Measurements from ENCODE around the gene CLDN5. TPM values are rescaled to one million over a fixed set of nuclear protein-coding genes. Genes with fewer than 3 reads are reported as not detected.
A peak's percentile ranks its signal among the peaks of the same experiment; 100 is the strongest.

CLDN5 gene
- total RNA-seq (10 to 100 TPM; 43.7 to 69.2 TPM), polyA plus RNA-seq (1 to 10 TPM; 4.0 to 4.5 TPM)
- long read RNA-seq, donor 1, transcript CLDN5-201 (1 exons, 2,357 nt), result major isoform, 897 of 984 reads
- long read RNA-seq, donor 1, transcript CLDN5-203 (2 exons, 1,760 nt), result minor isoform, 81 of 984 reads
- long read RNA-seq, donor 1, partial matches to known transcripts, result 0 of 984 reads
- long read RNA-seq, donor 1, other reads (novel, unspliced or antisense), result 6 of 984 reads
- long read RNA-seq, donor 2, transcript CLDN5-201 (1 exons, 2,357 nt), result major isoform, 194 of 200 reads
- long read RNA-seq, donor 2, transcript CLDN5-203 (2 exons, 1,760 nt), result minor isoform, 6 of 200 reads
- long read RNA-seq, donor 2, partial matches to known transcripts, result 0 of 200 reads
- long read RNA-seq, donor 2, other reads (novel, unspliced or antisense), result 0 of 200 reads

- Histone ChIP-seq H3K27ac (ENCODE audit: low read depth in 1 of 2, low read length in 2 of 2) (no peak within 1 kb of the TSS), H3K4me3 (ENCODE audit: low read length in 2 of 2) (no peak within 1 kb of the TSS), H3K36me3 (ENCODE audit: control insufficient read depth in 1 of 2, insufficient read depth in 2 of 2, low read length in 1 of 2) (no peaks in the 10 kb centered on the region), H3K9me3 (ENCODE audit: control insufficient read depth, low read length) (no peaks in the 10 kb centered on the region), H3K4me1 (ENCODE audit: control insufficient read depth in 1 of 2, insufficient read depth in 2 of 2, low read length in 2 of 2) (no peaks in the 10 kb centered on the region), H3K27me3 (ENCODE audit: control insufficient read depth in 1 of 2, insufficient read depth in 2 of 2, low read length in 1 of 2) (no peaks in the 10 kb centered on the region)
- peak in 1 of 2 donors; percentile 67 for DNase-seq
- peak; percentile 34 for ATAC-seq (ENCODE audit: low FRiP score)
- intact Hi-C loops (cut with DNase I), result no loop called here
- WGBS, 2 donors, result 4% methylated on average over 54 to 69 of the region's 69 CpGs
Observed at GRCh38 chr22:19524170-19525115, at the start of gene CLDN5. Gene CLDN5, minus strand, starts transcription at chr22:19524410. Its CDS starts 155 bp downstream, at chr22:19524255.

- Histone ChIP-seq H3K4me3 (ENCODE audit: low read length in 2 of 2) (no peak overlapping the region), H3K9me3 (ENCODE audit: control insufficient read depth, low read length) (no peaks in the 10 kb centered on the region), H3K27ac (ENCODE audit: low read depth in 1 of 2, low read length in 2 of 2) (no peak overlapping the region), H3K27me3 (ENCODE audit: control insufficient read depth in 1 of 2, insufficient read depth in 2 of 2, low read length in 1 of 2) (no peaks in the 10 kb centered on the region), H3K4me1 (ENCODE audit: control insufficient read depth in 1 of 2, insufficient read depth in 2 of 2, low read length in 2 of 2) (no peaks in the 10 kb centered on the region), H3K36me3 (ENCODE audit: control insufficient read depth in 1 of 2, insufficient read depth in 2 of 2, low read length in 1 of 2) (no peaks in the 10 kb centered on the region)
- intact Hi-C loops (cut with DNase I), result no loop called here
- WGBS, 2 donors, result 81 to 84% methylated on average over 6 of the region's 6 CpGs
- no peak for ATAC-seq (ENCODE audit: low FRiP score)
- DNase-seq, result no peak
Observed at GRCh38 chr22:19571995-19572394, 47.8 kb upstream of the CLDN5 start.

GRCh38 chr22:19571207-19571795 lies 47.1 kb upstream of the CLDN5 start:
- H3K36me3 ChIP-seq (ENCODE audit: control insufficient read depth in 1 of 2, insufficient read depth in 2 of 2, low read length in 1 of 2), result no peaks in the 10 kb centered on the region
- H3K9me3 ChIP-seq (ENCODE audit: control insufficient read depth, low read length), result no peaks in the 10 kb centered on the region
- H3K27me3 ChIP-seq (ENCODE audit: control insufficient read depth in 1 of 2, insufficient read depth in 2 of 2, low read length in 1 of 2), result no peaks in the 10 kb centered on the region
- intact Hi-C loops (cut with DNase I), result no loop called here
- DNase-seq (no peak), ATAC-seq (ENCODE audit: low FRiP score) (no peak)
- no peak overlapping the region for H3K4me3 ChIP-seq (ENCODE audit: low read length in 2 of 2)
- H3K4me1 ChIP-seq (ENCODE audit: control insufficient read depth in 1 of 2, insufficient read depth in 2 of 2, low read length in 2 of 2), result no peaks in the 10 kb centered on the region
- WGBS, 2 donors, result 56 to 57% methylated on average over 5 of the region's 5 CpGs
- H3K27ac ChIP-seq (ENCODE audit: low read depth in 1 of 2, low read length in 2 of 2), result no peak overlapping the region

GRCh38 chr22:19569976-19570375 lies 45.8 kb upstream of the CLDN5 start:
- ATAC-seq (ENCODE audit: low FRiP score), result no peak
- WGBS, 2 donors, result 82 to 83% methylated on average over 2 of the region's 2 CpGs
- H3K27ac ChIP-seq (ENCODE audit: low read depth in 1 of 2, low read length in 2 of 2), result no peak overlapping the region
- no peaks in the 10 kb centered on the region for H3K9me3 ChIP-seq (ENCODE audit: control insufficient read depth, low read length)
- H3K4me1 ChIP-seq (ENCODE audit: control insufficient read depth in 1 of 2, insufficient read depth in 2 of 2, low read length in 2 of 2), result no peaks in the 10 kb centered on the region
- no peak overlapping the region for H3K4me3 ChIP-seq (ENCODE audit: low read length in 2 of 2)
- no peak for DNase-seq
- no peaks in the 10 kb centered on the region for H3K27me3 ChIP-seq (ENCODE audit: control insufficient read depth in 1 of 2, insufficient read depth in 2 of 2, low read length in 1 of 2)
- no peaks in the 10 kb centered on the region for H3K36me3 ChIP-seq (ENCODE audit: control insufficient read depth in 1 of 2, insufficient read depth in 2 of 2, low read length in 1 of 2)
- intact Hi-C loops (cut with DNase I), result no loop called here

- Histone ChIP-seq H3K27me3 (ENCODE audit: control insufficient read depth in 1 of 2, insufficient read depth in 2 of 2, low read length in 1 of 2) (no peaks in the 10 kb centered on the region), H3K4me1 (ENCODE audit: control insufficient read depth in 1 of 2, insufficient read depth in 2 of 2, low read length in 2 of 2) (no peaks in the 10 kb centered on the region), H3K36me3 (ENCODE audit: control insufficient read depth in 1 of 2, insufficient read depth in 2 of 2, low read length in 1 of 2) (no peaks in the 10 kb centered on the region), H3K27ac (ENCODE audit: low read depth in 1 of 2, low read length in 2 of 2) (no peak overlapping the region), H3K9me3 (ENCODE audit: control insufficient read depth, low read length) (peaks cover 2% of the 10 kb centered on the region), H3K4me3 (ENCODE audit: low read length in 2 of 2) (no peak overlapping the region)
- ATAC-seq (ENCODE audit: low FRiP score) (no peak), DNase-seq (no peak)
- WGBS, 2 donors, result 33 to 77% methylated on average over 1 of the region's 1 CpG
- intact Hi-C loops (cut with DNase I), result no loop called here
Observed at GRCh38 chr22:19569276-19569640, 45.0 kb upstream of the CLDN5 start.

- Histone ChIP-seq H3K4me1 (ENCODE audit: control insufficient read depth in 1 of 2, insufficient read depth in 2 of 2, low read length in 2 of 2) (no peaks in the 10 kb centered on the region), H3K27ac (ENCODE audit: low read depth in 1 of 2, low read length in 2 of 2) (no peak overlapping the region), H3K9me3 (ENCODE audit: control insufficient read depth, low read length) (peaks cover 2% of the 10 kb centered on the region), H3K27me3 (ENCODE audit: control insufficient read depth in 1 of 2, insufficient read depth in 2 of 2, low read length in 1 of 2) (no peaks in the 10 kb centered on the region), H3K36me3 (ENCODE audit: control insufficient read depth in 1 of 2, insufficient read depth in 2 of 2, low read length in 1 of 2) (no peaks in the 10 kb centered on the region), H3K4me3 (ENCODE audit: low read length in 2 of 2) (no peak overlapping the region)
- intact Hi-C loops (cut with DNase I), result no loop called here
- DNase-seq (no peak), ATAC-seq (ENCODE audit: low FRiP score) (no peak)
- 76 to 78% methylated on average over 9 of the region's 9 CpGs for WGBS, 2 donors
Observed at GRCh38 chr22:19568337-19569275, 44.4 kb upstream of the CLDN5 start.

- peaks cover 2% of the 10 kb centered on the region for H3K9me3 ChIP-seq (ENCODE audit: control insufficient read depth, low read length)
- intact Hi-C loops (cut with DNase I), result no loop called here
- H3K36me3 ChIP-seq (ENCODE audit: control insufficient read depth in 1 of 2, insufficient read depth in 2 of 2, low read length in 1 of 2), result no peaks in the 10 kb centered on the region
- H3K4me3 ChIP-seq (ENCODE audit: low read length in 2 of 2), result no peak overlapping the region
- no peaks in the 10 kb centered on the region for H3K4me1 ChIP-seq (ENCODE audit: control insufficient read depth in 1 of 2, insufficient read depth in 2 of 2, low read length in 2 of 2)
- no peaks in the 10 kb centered on the region for H3K27me3 ChIP-seq (ENCODE audit: control insufficient read depth in 1 of 2, insufficient read depth in 2 of 2, low read length in 1 of 2)
- DNase-seq, result no peak
- WGBS, 2 donors, result 86 to 87% methylated on average over 24 of the region's 24 CpGs
- no peak for ATAC-seq (ENCODE audit: low FRiP score)
- no peak overlapping the region for H3K27ac ChIP-seq (ENCODE audit: low read depth in 1 of 2, low read length in 2 of 2)
Observed at GRCh38 chr22:19567157-19568009, 43.2 kb upstream of the CLDN5 start.
